GM18520 (cell line): ENCODE results near the gene KRTAP10-2.

Experiments
- ATAC-seq: cut with Tn5 transposase; IDR thresholded peaks from one replicate; pipeline ENCODE4 v1.9.1; 2021; ENCODE audit not compliant: unreplicated experiment

KRTAP10-2 gene

GRCh38 chr21:44527156-44527982 is 23.9 kb downstream of the KRTAP10-2 start:
- no peak for ATAC-seq

GRCh38 chr21:44526096-44526997 is 25.0 kb downstream of the KRTAP10-2 start:
- no peak for ATAC-seq

- ATAC-seq: no peak
Observed at GRCh38 chr21:44525391-44526095, 25.8 kb downstream of the KRTAP10-2 start.

- no peak for ATAC-seq
Observed at GRCh38 chr21:44524414-44525371, 26.6 kb downstream of the KRTAP10-2 start.

GRCh38 chr21:44523567-44524413 is 27.5 kb downstream of the KRTAP10-2 start:
- no peak for ATAC-seq

GRCh38 chr21:44522753-44523204 is 28.5 kb downstream of the KRTAP10-2 start:
- ATAC-seq: no peak

- no peak for ATAC-seq
Observed at GRCh38 chr21:44521928-44522752, 29.2 kb downstream of the KRTAP10-2 start.

GRCh38 chr21:44521301-44521927 is 29.9 kb downstream of the KRTAP10-2 start:
- no peak for ATAC-seq

GRCh38 chr21:44520326-44521300 is 30.7 kb downstream of the KRTAP10-2 start:
- ATAC-seq: no peak

GRCh38 chr21:44519346-44520325 is 31.7 kb downstream of the KRTAP10-2 start:
- no peak for ATAC-seq

GRCh38 chr21:44518686-44519085 is 32.6 kb downstream of the KRTAP10-2 start:
- ATAC-seq: no peak

GRCh38 chr21:44517175-44517899 is 34.0 kb downstream of the KRTAP10-2 start:
- ATAC-seq: no peak

GRCh38 chr21:44516828-44517174 is 34.5 kb downstream of the KRTAP10-2 start:
- no peak for ATAC-seq

- no peak for ATAC-seq
Observed at GRCh38 chr21:44516342-44516741, 35.0 kb downstream of the KRTAP10-2 start.
